ENCODE data around the gene POGLUT2. TPM values are rescaled to one million over a fixed set of nuclear protein-coding genes. Genes with fewer than 3 reads are reported as not detected.
A peak's percentile ranks its signal among the peaks of the same experiment; 100 is the strongest.

Gene POGLUT2
- total RNA-seq (10 to 100 TPM in 1 of 2 donors, 1 to 10 TPM in 1; 7.5 to 13.8 TPM), polyA plus RNA-seq (ENCODE audit: insufficient read length in 6 of 6) (10 to 100 TPM; 29.2 to 37.8 (median 32.1) TPM)
- long read RNA-seq, donor 1, transcript KDELC1-201 (10 exons, 2,060 nt), result major isoform, 6 of 6 reads
- long read RNA-seq, donor 1, partial matches to known transcripts, result 0 of 6 reads
- long read RNA-seq, donor 1, other reads (novel, unspliced or antisense), result 0 of 6 reads
- long read RNA-seq, donor 2, partial matches to known transcripts, result 6 of 10 reads
- long read RNA-seq, donor 2, other reads (novel, unspliced or antisense), result 0 of 10 reads
- long read RNA-seq, donor 3, transcript KDELC1-201 (10 exons, 2,060 nt), result major isoform, 7 of 7 reads
- long read RNA-seq, donor 3, partial matches to known transcripts, result 0 of 7 reads
- long read RNA-seq, donor 3, other reads (novel, unspliced or antisense), result 0 of 7 reads
- long read RNA-seq, donor 4, partial matches to known transcripts, result 1 of 4 reads
- long read RNA-seq, donor 4, other reads (novel, unspliced or antisense), result 1 of 4 reads
- long read RNA-seq, donor 5, partial matches to known transcripts, result 0 of 2 reads
- long read RNA-seq, donor 5, other reads (novel, unspliced or antisense), result 0 of 2 reads
- long read RNA-seq, donor 6, transcript KDELC1-201 (10 exons, 2,060 nt), result major isoform, 10 of 10 reads
- long read RNA-seq, donor 6, partial matches to known transcripts, result 0 of 10 reads
- long read RNA-seq, donor 6, other reads (novel, unspliced or antisense), result 0 of 10 reads
- long read RNA-seq, donor 7, transcript KDELC1-201 (10 exons, 2,060 nt), result major isoform, 5 of 5 reads
- long read RNA-seq, donor 7, partial matches to known transcripts, result 0 of 5 reads
- long read RNA-seq, donor 7, other reads (novel, unspliced or antisense), result 0 of 5 reads
- long read RNA-seq, donor 8, transcript KDELC1-201 (10 exons, 2,060 nt), result major isoform, 5 of 23 reads
- long read RNA-seq, donor 8, partial matches to known transcripts, result 18 of 23 reads
- long read RNA-seq, donor 8, other reads (novel, unspliced or antisense), result 0 of 23 reads
- long read RNA-seq, donor 9, result 0 reads
- long read RNA-seq, donor 10, partial matches to known transcripts, result 1 of 3 reads
- long read RNA-seq, donor 10, other reads (novel, unspliced or antisense), result 0 of 3 reads
- long read RNA-seq, donor 11, partial matches to known transcripts, result 0 of 3 reads
- long read RNA-seq, donor 11, other reads (novel, unspliced or antisense), result 0 of 3 reads
- long read RNA-seq, donor 12, transcript KDELC1-201 (10 exons, 2,060 nt), result major isoform, 6 of 6 reads
- long read RNA-seq, donor 12, partial matches to known transcripts, result 0 of 6 reads
- long read RNA-seq, donor 12, other reads (novel, unspliced or antisense), result 0 of 6 reads

DNA sequence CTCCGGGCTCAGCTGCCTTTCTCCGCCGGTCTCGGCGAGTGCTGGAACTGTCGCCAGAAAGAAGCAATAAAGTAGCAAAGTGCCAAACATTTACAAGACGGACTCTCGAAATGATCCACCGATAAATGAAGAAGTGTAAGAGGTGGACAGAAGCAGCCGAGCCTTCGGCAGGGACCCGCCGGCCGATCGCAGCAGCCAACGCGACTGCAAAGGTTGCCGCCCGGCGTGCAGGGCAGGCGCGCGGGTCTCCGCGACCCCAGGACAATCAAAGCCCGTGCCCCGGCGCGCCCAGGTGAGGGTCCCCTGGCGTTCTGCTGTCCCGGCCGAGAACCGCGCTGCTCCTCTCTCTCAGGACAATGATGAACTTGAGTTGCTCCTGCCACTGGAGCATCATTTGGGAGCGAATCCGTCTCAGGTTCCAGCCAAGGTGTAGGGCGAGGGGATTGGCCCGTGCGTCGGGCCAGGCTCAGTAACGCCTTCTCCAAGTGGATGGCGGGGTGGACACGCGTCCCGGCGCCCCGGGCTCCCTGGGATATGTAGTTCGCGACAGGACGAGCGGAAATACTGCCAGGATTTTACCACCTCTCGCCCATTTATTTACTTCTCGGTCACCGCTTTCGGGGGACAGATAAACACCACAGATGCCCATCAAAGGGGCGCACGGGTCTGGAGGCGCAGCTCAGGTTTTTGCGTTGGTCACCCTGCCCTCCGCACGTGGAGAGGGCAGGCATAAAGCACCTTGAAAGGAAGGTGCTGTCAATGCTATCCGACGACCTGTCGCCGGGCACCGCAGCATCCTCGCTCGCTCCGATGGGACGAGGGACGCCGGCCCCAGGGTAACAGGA, at the start of gene POGLUT2, which contains the start of gene BIVM:
Gene POGLUT2 (minus strand): TSS at position 396 of the 845 bp plus-strand sequence. CDS start 306 bp downstream, at position 90.
Gene BIVM (plus strand): TSS at position 539 of the 845 bp plus-strand sequence. CDS start 8,149 bp downstream, outside the sequence.
- TF ChIP-seq, protein P1, sequence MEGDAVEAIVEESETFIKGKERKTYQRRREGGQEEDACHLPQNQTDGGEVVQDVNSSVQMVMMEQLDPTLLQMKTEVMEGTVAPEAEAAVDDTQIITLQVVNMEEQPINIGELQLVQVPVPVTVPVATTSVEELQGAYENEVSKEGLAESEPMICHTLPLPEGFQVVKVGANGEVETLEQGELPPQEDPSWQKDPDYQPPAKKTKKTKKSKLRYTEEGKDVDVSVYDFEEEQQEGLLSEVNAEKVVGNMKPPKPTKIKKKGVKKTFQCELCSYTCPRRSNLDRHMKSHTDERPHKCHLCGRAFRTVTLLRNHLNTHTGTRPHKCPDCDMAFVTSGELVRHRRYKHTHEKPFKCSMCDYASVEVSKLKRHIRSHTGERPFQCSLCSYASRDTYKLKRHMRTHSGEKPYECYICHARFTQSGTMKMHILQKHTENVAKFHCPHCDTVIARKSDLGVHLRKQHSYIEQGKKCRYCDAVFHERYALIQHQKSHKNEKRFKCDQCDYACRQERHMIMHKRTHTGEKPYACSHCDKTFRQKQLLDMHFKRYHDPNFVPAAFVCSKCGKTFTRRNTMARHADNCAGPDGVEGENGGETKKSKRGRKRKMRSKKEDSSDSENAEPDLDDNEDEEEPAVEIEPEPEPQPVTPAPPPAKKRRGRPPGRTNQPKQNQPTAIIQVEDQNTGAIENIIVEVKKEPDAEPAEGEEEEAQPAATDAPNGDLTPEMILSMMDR (IDR thresholded peaks at IDR 0.05), result no peak
- Histone ChIP-seq H3K9me3 (no peaks in the 10 kb centered on the region), H3K36me3 (no peaks in the 10 kb centered on the region), H3K27me3 (peaks cover 0 to 21% of the 10 kb centered on the region in 2 donors), H3K4me3 (peak within 1 kb of the TSS; percentile 74 to 90), H3K27ac (peak within 1 kb of the TSS; percentile 82 to 85), H3K4me1 (peaks cover 0 to 52% of the 10 kb centered on the region in 2 donors)
- intact Hi-C loops (cut with DNase I), result no loop called here
- peak; percentile 95 for ATAC-seq
- DNase-seq, result peak; percentile 85 to 92 (median 92)

GRCh38 chr13:102847272-102848234, 48.8 kb upstream of the POGLUT2 start:
- peak; percentile 15 for ATAC-seq
- peak overlapping the region; percentile 98 to 100 for H3K27ac ChIP-seq

GRCh38 chr13:102846261-102847015, 47.7 kb upstream of the POGLUT2 start:
- H3K27me3 ChIP-seq, result no peaks in the 10 kb centered on the region
- TF ChIP-seq, protein P1 (IDR thresholded peaks at IDR 0.05), result no peak
- H3K4me1 ChIP-seq, result peaks cover 7 to 24% of the 10 kb centered on the region in 2 donors
- intact Hi-C loops (cut with DNase I), result loop anchor here in 1 of 2 donors (5.0 kb wide), 1 partner anchor 254 kb away; no protein-coding TSS in a partner anchor
- peak overlapping the region; percentile 75 to 89 for H3K4me3 ChIP-seq
- peak in 3 of 4 donors; percentile 36 to 72 (median 40) for DNase-seq
- no peaks in the 10 kb centered on the region for H3K36me3 ChIP-seq
- H3K9me3 ChIP-seq, result no peaks in the 10 kb centered on the region
- peak; percentile 64 for ATAC-seq
- H3K27ac ChIP-seq, result peak overlapping the region; percentile 98 to 100

More at GRCh38 chr13:102847272-102848234, 48.8 kb upstream of the POGLUT2 start:
- TF ChIP-seq, protein P1 (IDR thresholded peaks at IDR 0.05), result peak; percentile 50 to 61
- Histone ChIP-seq H3K9me3 (no peaks in the 10 kb centered on the region), H3K4me1 (peaks cover 7 to 24% of the 10 kb centered on the region in 2 donors), H3K4me3 (peak overlapping the region; percentile 75 to 89), H3K36me3 (no peaks in the 10 kb centered on the region), H3K27me3 (no peaks in the 10 kb centered on the region)
- DNase-seq, result peak in 1 of 4 donors; percentile 33
- intact Hi-C loops (cut with DNase I), result loop anchor here in 1 of 2 donors (5.0 kb wide), 1 partner anchor 255 kb away; no protein-coding TSS in a partner anchor
